NB4 (cell line): Measurements from ENCODE around the gene PLD5.

Experiments
- POLR2A ChIP-seq: IDR thresholded peaks from 2 replicates; pipeline ENCODE4 v1.6.1; 2011; ENCODE audit warnings: mild to moderate bottlenecking; ENCODE audit not compliant: insufficient read length; ENCODE audit errors: extremely low read depth
- TF ChIP-seq, protein P1 (sequence below): IDR thresholded peaks from one replicate; pipeline ENCODE4 v1.5.1; 2012; ENCODE audit warnings: low read depth, low read length

DNA sequence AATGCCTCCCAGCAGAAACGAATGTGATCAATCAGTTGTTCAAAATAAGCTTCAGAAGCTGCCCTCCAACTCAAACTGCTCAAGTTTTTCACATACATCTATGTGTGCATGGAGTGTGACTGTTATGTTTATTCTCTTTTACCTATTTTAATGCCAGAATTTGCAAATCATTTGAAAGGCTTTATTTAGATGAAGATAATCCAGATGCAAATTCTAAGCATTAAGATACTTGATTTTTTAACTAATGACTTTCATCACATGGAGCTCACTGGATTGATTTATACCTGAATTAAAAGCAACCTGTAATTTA, 69.5 kb downstream of the PLD5 start:
- no peak for TF ChIP-seq POLR2A
- TF ChIP-seq, protein P1, sequence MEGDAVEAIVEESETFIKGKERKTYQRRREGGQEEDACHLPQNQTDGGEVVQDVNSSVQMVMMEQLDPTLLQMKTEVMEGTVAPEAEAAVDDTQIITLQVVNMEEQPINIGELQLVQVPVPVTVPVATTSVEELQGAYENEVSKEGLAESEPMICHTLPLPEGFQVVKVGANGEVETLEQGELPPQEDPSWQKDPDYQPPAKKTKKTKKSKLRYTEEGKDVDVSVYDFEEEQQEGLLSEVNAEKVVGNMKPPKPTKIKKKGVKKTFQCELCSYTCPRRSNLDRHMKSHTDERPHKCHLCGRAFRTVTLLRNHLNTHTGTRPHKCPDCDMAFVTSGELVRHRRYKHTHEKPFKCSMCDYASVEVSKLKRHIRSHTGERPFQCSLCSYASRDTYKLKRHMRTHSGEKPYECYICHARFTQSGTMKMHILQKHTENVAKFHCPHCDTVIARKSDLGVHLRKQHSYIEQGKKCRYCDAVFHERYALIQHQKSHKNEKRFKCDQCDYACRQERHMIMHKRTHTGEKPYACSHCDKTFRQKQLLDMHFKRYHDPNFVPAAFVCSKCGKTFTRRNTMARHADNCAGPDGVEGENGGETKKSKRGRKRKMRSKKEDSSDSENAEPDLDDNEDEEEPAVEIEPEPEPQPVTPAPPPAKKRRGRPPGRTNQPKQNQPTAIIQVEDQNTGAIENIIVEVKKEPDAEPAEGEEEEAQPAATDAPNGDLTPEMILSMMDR: no peak
